M059J (cell line): ENCODE data around the gene JDP2. TPM values are rescaled to one million over a fixed set of nuclear protein-coding genes. Genes with fewer than 3 reads are reported as not detected.

ENCODE experiments used
- DNase-seq: peaks from one replicate; pipeline ENCODE4 v3.0.0-alpha.2; 2012; ENCODE audit warnings: low read depth
- total RNA-seq: library from RNA; depleted of rRNA; stranded (reverse); fragments of >200 nt; shearing (Covaris generic); gene quantifications from 2 replicates; pipeline ENCODE4 v1.2.3, GENCODE V29; 2014

Gene JDP2
- total RNA-seq, 1 experiment from 2014 or later: 32.4 TPM

DNA sequence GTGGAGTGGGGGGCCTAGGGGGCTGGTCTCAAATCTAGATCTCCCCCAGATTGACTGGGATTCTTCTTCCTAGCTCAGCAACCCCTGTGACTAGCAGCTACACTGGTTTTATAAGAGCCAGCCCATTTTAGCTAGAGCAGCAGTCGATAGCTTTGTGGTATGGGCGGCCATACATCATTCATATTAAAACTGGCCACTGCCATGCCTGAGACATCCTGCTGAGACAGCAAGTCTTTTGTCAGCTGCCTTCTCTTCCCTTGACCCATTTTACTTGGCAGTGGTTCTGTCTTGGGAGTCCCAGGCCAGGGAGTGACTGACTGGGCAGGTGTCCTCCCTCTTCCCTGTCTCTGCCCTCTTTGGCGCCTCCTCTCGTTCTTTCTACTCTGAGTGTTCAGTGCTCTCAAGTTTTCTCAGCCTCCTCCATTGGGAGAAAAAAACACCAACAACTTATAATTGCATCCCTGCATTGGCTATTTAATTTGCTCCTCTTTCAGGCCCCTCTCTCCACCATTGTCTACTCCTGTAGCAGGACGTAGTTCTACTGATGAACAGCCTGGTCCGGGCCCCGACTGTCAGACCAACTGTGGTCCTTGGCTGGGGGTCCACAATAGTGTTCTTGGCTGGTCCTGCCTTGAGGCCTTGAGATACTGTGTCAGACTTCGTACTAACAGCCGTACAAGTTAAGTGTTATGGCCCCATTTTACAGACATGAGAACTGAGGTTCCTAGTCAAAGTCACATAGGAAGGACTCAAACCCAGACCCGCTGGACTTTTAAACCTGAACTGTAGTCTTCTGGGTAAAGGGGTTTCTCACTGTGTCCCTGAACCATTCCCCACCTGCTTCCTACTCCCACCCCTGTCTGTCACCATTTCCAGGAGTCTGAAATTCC, 18.3 kb upstream of the JDP2 start:
- DNase-seq: no peak

DNA sequence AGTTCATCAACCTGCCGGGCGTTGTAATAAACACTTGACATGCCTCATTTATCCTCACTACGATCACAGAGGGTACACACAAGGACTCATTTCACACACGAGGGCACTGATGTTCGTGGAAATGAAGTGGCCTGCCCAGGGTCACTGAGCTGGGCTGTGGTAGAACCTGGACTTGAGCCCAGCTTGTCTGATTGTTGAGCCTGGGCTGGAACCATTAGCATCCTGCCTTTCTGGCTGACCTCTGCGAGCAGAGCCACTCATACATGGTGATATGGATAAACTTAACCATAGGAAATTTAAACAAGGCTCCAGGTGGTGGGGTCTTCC, 16.6 kb upstream of the JDP2 start:
- peak; percentile 46 for DNase-seq

DNA sequence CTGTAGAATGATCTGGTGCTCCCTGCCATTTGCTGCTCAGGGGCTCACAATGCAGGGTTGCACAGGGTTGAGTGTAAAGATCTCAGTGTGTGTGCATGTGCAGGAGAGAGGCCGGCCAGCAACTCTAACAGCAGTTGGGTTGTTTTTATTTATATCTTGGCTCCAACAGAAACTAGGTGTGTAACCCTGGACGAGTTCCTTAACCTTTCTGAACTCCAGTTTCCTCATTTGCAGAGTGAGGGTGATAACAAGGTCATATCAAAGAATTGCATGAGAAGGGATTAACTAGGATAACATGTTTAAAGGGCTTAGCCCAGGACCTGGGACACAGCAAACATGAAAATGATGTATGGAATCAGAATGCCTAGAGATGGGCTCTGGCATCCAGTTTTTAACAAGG, 14.8 kb upstream of the JDP2 start:
- DNase-seq: no peak

DNA sequence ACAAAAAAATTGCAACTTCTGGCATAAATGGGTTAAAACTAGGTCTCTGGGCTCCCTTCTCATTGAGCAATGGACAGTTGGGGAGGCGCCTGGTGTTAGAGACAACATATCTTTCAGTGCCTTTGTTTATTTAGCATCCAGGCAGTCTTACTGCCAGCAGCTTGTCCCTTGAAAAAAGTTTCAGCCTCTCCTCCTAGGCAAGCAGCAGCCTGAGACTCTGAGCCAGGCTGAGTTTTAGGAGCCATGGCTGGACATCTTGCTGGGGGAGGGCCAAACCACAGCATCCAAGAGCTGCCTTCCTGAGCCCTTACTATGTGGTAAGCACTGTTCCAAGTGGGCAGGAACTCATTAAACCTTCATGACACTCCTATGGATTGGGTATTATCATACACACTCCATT, 10.1 kb upstream of the JDP2 start:
- peak; percentile 37 for DNase-seq

DNA sequence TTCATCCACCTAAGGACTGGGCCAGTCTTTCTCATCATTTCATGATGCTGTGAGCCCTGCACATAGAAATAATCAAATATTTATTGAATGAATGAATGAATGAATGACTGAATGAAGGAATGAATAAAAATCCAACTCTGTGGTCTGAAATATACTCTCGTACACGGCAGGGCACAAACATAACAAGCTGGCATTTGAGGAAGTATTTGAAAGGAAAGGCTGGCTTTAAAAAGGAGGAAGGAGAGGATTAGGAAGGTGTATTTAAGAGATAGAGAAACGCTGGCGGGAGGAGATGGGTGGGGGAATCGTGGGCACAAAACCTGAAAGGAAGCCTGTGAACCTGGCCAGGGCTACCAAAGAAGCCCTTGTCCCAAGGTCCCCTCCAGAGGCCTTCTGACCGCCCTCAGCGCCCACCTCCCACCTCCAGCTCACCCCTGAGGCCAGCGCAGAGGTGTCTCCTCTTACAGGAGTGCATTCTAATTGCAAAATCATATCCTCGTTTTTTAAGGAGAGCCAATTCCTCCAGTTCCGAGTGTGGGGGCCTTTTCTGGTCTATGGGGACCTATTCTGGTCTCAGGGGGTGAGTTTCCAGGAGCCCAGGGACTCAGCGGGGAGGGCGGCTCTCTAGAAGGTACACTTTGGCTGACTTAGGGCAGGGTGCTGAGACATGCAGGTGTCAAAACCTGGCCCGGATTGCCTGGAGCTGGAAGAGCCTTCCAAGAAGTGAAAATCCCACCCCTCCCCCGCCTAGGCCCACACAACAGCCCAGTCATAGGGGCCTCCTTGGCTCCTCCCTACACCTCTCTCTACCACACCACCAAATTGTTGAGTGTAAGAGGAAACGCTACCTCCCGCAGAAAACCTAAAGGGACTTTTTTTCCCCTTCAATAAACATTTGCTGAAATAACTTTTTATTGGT, 8.7 kb upstream of the JDP2 start:
- DNase-seq: no peak

DNA sequence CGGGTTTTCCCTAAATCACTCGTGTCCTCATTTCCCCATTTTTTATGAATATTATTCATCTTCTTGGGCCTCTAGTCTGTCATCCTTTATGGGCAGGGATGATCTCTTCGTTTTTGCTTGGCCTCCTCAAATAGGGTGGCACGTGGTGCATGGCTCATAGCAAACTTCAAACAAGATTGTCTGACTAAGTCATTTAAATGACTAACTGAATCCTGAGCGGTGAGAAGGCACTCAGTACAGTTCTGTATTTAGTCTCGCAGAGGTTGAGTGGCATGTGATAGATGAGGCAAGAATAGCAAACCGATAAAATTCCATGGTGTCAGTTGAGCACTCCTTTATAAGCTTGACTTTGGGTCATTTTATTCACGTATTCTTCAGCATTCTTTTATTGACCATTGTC, 5.7 kb upstream of the JDP2 start:
- peak; percentile 82 for DNase-seq

DNA sequence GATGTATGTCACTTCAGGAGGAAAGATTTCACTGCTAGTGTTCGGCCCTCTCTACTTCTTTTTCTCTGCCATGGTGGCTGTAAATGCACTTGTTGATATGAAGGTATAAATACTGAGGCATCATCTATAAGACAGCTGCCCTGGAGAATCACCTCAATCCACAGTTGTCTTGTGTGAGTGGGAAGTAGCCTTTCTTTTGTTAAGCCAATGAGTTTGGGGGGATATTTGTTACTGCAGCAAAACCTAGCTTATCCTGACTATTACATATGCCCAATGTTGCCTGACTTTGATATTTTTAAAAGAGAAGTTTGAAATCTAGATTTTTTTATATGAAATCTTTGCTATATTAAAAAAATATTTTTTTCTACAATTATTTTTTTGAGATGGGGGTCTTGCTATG, 3.3 kb upstream of the JDP2 start:
- no peak for DNase-seq

DNA sequence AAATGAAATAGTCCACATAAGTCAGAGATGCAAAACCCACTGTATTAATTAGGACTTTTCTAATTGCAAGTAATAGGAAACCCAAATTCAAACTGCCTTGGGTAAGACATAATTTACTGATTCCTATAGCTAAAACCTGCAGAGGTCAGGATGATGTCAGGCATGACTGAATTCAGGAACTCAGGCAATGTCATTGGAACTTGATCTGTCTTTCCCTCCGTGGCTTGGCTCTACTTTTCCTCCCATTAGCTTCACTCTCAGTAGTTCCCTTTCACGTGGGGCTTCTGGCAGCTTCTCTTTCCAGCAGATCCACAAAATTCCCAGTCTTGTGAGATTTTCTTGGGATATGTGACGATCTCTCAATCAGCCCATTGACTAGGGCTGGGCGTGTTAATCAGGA, 2.4 kb upstream of the JDP2 start:
- no peak for DNase-seq

DNA sequence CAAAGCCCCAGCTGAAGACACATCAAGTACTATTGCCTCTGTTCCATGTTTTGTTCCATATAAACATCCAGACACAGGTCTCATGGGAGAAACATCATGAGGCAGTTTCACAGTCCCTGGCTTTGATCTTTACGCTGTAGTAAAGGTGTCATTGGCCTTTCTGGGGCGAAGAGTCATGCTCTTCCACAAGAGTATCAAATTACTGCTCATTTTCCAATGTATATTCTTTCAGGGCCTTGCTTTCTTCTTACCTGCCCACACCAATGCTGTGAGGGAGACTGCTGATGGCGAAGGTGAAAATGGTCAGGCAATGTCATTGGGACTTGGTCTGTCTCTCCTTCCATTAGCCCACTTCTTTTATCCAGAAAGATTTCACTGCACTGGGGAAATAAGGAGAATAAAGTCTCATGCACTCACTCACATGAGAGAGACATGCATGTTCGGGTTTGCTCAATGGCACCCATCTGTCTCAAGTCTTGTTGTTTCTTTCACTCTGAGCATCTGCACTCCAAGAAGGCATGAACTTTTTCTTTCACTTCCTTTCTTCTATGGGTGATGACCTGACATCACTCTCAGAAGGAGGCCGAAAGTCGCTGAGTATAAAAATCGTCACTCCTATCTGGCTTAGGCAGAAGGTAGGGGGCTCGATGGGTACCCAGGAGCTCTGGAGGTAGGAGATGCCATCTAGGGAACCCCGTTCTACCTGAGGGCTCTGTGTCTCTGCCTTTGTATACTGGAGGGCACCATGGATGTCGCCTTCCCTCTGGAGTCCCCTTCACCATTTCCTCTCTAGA, 1.3 kb upstream of the JDP2 start:
- no peak for DNase-seq

DNA sequence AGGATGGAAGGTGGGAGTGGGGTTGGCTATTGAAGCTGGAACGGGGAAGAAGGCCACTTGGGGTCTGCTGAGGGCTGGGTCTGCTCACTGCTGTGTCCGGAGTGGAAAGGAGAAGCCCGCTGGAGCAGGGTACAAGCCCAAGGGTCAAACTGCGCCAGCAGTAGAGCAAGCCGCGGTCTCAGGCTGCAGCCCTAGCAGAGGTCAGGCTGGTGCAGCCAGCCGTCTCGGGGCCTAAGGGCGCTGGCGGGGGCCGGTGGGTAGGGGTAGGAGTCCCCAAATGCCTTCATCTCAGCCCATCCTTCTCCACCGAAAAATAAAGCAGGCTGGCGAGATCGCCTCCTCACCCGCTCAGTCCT, 718 bp upstream of the JDP2 start:
- no peak for DNase-seq

DNA sequence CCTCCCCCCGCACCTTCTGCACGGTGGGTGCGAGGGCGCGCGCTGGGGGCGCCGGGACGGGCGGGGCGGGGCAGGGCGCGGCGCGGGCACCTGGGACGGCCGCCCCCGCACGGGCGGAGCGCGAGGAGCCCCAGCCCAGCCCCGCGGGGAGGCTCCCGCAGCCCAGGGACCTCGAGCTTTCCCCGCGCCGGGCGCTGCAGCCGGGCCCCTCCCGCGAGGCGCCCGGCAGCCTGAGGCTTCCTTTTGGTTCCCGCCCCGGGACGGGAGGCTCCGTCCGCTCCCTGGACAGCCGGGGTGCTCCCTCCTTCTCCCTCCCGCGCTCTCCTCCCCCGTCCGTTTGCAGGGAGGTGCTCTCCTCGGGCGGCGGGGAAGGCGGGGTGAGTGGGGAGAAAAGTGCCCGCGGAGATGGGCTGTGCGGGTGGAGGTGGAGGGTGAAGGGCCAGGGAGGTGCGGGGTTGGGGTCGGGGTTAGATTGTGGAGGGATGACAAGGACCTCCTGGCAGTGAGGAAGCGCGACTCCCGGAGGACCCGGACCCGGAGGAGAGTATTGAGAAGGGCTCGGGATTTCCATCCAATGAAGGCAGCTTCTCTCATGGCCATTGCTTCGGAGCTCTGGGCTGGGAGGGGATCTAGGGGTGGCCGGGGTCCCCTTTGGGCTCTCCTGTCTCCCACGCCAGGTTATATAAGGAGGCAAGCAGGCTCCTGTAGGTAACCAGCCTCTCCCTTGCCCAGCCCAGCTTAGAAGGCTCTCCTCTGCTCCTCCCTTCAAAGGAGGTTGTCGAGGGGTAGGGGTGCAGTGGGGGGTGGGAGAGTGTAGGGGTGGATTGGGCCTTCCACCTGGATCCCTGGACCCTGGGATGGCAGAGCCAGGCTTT, 645 bp downstream of the JDP2 start:
- DNase-seq: peak; percentile 25

DNA sequence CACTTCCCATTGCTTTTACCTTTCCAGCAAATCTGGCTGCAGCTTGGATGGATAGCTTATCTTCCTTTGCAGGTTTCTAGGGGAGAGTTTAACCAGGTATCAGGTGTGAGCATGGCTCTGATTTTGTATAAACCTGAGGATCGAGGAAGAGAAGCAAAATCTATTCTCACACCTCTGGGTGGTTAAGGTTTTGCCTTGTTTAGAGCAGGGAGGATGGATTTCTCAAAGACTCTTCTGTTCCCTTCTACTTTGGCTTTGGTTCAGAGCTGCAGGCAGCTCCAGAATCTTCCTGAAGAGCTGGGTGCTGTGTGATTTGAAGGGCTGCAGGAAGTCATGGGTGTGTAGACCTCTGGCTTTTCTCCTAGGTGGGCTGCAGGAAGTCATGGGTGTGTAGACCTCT, 1.7 kb downstream of the JDP2 start:
- DNase-seq: no peak

DNA sequence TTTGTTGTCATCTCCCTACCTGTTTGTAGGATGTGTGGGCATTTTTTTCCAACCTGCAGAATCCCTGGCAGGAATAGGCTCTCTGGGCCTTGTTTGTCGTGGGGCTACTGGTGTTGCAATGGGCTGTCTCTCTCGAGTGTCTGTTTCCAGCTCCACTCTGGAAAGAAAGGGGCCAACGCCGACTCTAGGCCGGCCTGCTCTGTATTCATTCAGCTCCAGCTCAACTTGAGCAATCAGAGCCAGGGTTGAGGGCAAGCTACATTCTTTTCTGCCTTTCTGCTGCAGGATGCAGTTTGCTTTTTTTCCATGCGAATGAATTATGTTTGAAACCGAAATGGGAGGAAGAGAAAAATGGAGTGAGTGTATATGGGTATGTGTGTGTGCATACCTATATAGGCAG, 2.3 kb downstream of the JDP2 start:
- DNase-seq: no peak

DNA sequence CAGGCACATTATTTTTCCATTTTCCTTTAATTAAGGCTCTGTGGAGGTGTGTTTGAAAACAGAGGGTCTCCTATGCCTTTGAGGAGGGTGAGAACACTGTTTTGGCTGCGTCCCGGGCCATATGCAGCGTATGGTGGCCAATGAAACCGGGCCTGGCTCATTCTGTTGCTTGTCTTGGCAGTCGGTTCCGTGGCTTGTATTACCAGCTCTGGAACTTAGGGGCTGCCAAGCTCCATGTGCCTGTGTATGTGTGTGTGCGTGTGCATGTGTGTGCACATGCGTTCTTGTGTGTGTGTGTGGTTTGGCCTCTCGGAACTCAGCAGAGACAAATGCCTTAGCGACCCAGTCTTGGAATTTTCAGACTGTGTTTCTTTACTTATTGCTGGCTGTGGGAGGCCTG, 2.7 kb downstream of the JDP2 start:
- DNase-seq: no peak

DNA sequence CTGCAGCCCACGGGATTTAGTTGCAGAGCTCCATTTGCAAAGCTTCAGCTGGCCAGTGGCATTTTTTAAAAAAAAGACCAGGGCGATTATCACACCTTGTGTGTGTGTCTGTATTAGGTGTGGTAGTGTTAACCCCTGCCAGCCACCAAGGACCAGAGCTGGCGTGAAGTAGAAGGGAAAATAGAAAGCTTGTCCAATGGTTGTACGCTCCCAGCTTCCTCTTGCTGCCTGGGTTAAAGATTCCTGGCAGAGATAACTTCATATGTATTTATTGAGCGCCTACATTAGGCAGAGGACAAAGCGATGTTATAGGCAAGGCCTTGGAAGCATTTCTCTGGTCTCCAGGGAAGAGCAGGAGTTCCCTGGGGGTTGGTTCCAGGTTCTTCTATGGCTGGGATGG, 3.2 kb downstream of the JDP2 start:
- no peak for DNase-seq

DNA sequence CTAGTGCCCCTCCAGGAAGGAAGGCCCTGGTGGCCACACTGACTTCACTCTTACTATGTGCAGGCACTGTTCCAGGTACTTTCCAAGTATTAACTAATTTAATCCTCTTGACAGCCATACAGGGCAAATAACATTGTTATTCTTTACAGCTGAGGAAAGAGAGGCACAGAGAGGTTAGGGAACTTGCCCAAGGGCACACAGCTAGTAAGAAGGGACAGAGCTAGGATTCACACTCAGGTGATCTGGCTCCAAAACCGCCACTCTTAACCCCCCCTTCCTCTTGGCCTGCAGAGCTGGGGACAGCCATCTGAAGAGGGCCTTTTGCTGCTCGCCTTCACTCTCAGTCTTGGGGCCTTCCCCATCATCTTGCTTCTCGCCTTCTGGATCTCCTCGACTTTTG, 4.0 kb downstream of the JDP2 start:
- no peak for DNase-seq

DNA sequence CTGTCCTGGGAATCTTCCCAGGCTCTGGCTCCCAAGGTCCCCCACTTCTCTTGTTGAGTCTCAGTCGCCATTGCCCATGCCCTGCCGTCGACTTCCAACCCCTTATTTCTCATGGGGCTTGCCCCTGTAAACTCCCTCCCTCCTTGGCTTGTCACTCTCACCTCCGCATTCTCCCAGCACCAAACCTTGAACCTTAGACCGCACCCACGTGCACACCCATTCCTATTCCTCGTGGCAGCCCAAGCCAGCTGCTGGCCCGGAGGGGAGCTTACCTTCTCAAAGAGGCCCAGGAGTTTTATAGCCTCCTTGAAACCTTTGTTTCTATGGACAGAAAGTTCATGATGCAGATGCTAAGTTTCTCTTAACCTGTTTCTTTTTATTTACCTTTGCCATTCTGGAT, 4.6 kb downstream of the JDP2 start:
- no peak for DNase-seq

DNA sequence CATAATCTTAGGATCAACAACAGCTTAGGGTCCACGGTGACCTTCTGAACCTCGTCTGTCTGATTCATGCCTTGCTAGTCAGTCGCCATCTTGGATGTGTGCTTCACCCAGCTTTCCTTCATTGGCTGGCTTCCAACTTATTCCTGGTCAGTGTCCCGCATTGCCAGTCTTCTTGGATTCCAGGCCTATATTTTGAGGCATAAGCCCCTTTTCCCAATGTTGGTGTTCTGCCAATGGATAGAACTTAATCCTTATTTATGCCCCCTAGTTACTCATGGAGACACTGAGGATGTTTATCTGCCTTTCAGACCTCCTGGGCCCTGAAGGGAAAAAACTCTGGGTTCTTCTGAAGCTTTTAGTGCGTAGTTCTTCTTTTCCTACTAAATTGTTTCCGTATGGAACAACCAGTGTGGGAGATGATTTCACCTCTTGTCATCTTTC, 5.8 kb downstream of the JDP2 start:
- no peak for DNase-seq

DNA sequence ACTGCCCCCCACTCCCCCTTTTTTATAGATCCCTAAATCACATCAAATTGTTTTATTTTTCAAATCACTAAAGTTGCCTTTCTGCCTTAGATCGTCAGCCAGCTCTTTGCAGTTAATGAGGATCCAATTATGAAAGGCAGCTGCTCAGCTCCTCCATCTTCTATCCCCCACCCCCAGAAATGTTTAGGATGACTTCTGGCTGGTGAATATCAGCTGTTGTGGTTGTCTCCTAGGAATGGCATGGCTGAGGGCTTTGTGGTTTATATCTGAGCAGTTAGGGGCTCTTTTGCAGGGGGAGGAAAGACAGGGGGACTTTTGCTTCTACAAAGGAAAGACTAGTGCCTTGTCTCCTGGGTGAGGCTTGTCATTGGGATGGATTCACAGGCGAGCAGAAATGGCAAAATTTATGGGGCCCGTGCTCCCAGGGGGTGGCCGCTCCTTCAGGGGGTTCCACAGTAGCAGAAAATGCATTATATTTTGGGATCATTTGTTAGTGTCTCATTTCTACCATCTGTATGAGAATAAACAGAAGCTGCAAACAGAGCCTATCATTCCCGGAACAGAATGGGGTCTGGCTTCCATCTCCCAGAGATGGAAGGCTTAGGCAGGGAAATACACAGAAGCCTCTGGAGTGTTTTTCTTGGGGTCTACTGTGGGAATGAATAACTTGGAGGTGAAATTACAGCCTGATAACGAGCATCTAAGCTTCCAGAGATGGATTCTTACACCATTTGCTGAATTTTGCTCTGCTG, 6.5 kb downstream of the JDP2 start:
- DNase-seq: no peak

DNA sequence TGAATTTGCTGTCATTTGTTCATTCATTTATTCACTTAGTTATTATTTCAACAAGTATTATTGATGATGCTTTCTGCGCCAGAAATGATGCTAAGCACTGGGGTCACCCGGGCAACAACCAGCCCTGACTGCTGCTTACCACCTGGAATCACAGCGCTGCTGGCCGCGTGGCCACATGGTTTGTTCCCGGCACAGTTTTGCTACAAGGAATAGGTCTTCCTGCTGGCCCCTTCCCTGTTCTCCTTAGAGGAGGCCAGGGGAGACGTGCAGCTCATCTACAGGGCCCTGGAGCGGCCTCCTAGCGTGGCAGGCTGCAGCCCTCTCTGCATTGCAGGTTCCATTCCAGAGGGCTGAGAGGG, 7.0 kb downstream of the JDP2 start:
- DNase-seq: no peak

DNA sequence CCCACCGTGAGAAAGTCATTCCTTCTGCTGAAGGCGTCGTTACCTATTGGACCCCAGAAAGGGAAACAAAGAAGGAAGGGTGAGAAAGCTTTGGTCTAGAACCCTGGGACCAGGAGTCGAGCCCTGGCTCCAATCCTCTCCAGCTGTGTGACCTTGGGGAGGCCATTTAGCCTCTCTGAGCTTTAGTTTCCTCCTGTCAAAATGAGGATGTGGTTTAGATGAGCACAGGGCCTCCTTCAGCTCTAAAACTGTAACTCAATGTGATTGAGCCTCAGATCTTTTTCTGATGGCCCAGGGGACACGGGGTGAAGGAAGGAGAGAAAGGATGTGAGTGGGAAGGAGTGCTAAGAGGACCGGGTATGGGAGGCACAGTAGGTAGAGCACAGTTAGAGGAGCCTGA, 7.7 kb downstream of the JDP2 start:
- DNase-seq: no peak
